Parathyroid adenoma (tissue), 2 donors: ENCODE measurements around the gene MYCBP2.

Experiments
- H2AFZ ChIP-seq: fragments of 300-600 bp; sonication (generic); one replicate; pipeline ENCODE4 v1.7.0; 2017; ENCODE audit warnings: antibody characterized with exemption, mild to moderate bottlenecking
- H3K27ac ChIP-seq: fragments of 300-600 bp; sonication (generic); one replicate; pipeline ENCODE4 v1.7.0; 2017
- H3K27me3 ChIP-seq: fragments of 300-600 bp; sonication (generic); one replicate; pipeline ENCODE4 v1.7.0; 2017; ENCODE audit warnings: low read length; ENCODE audit not compliant: control insufficient read depth, insufficient read depth
- H3K36me3 ChIP-seq: fragments of 300-600 bp; sonication (generic); one replicate; pipeline ENCODE4 v1.7.0; 2017; ENCODE audit warnings: low read length; ENCODE audit not compliant: control insufficient read depth, insufficient read depth
- H3K4me1 ChIP-seq: fragments of 300-600 bp; sonication (generic); one replicate; pipeline ENCODE4 v1.7.0; 2017; ENCODE audit warnings: control low read depth
- H3K4me2 ChIP-seq: fragments of 300-600 bp; sonication (generic); one replicate; pipeline ENCODE4 v1.7.0; 2017; ENCODE audit warnings: low read length
- H3K4me3 ChIP-seq: fragments of 300-600 bp; sonication (generic); one replicate; pipeline ENCODE4 v1.7.0; 2017; ENCODE audit warnings: low read depth, low read length
- H3K79me2 ChIP-seq: fragments of 300-600 bp; sonication (generic); one replicate; pipeline ENCODE4 v1.7.0; 2017; ENCODE audit warnings: control low read depth
- H3K9ac ChIP-seq: fragments of 300-600 bp; sonication (generic); one replicate; pipeline ENCODE4 v1.7.0; 2017; ENCODE audit warnings: mild to moderate bottlenecking
- H3K9me3 ChIP-seq: fragments of 300-600 bp; sonication (generic); one replicate; pipeline ENCODE4 v1.7.0; 2017; ENCODE audit warnings: low read length; ENCODE audit not compliant: control insufficient read depth
- CTCF ChIP-seq: fragments of 300-600 bp; sonication (generic); IDR thresholded peaks from one replicate; pipeline ENCODE4 v1.7.0; 2017; ENCODE audit warnings: antibody characterized with exemption, mild to moderate bottlenecking
- donor health status: primary hyperparathyroidism.

Gene MYCBP2

GRCh38 chr13:77359171-77359570 is 32.3 kb upstream of the MYCBP2 start:
- Histone ChIP-seq H3K27me3 (no peaks in the 10 kb centered on the region), H3K9ac (no peak overlapping the region), H3K4me3 (no peak overlapping the region)

DNA sequence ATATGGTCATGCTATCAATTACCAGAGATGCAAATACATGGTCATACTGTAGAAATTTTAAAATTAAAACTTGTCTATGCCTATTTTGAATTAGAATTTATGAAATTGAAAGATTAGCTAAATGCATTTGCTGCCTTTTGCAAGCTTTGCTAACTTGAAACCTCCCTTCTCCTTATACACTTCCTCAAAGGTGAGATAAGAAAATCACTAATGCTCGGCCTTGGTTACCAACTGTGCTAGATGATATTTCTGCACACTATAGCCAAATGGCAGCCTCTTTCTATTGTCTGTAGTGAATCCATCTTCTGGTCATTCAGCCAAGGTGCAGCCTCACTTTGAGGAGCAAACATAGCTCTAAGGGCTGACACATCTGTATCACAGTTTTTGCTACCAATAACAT is 31.1 kb upstream of the MYCBP2 start:
- no peak overlapping the region for H2AFZ ChIP-seq
- no peak overlapping the region for H3K27ac ChIP-seq
- H3K4me3 ChIP-seq: no peak overlapping the region
- TF ChIP-seq CTCF: no peak
- H3K9ac ChIP-seq: no peak overlapping the region
- H3K4me2 ChIP-seq: no peak overlapping the region
- no peaks in the 10 kb centered on the region for H3K36me3 ChIP-seq
- no peaks in the 10 kb centered on the region for H3K4me1 ChIP-seq
- H3K27me3 ChIP-seq: no peaks in the 10 kb centered on the region
- no peaks in the 10 kb centered on the region for H3K9me3 ChIP-seq
- H3K79me2 ChIP-seq: no peaks in the 10 kb centered on the region

More at GRCh38 chr13:77359171-77359570, 32.3 kb upstream of the MYCBP2 start:
- no peak for TF ChIP-seq CTCF
- Histone ChIP-seq H3K4me2 (no peak overlapping the region), H3K36me3 (no peaks in the 10 kb centered on the region), H3K79me2 (no peaks in the 10 kb centered on the region), H3K9me3 (no peaks in the 10 kb centered on the region), H3K27ac (no peak overlapping the region), H3K4me1 (no peaks in the 10 kb centered on the region), H2AFZ (no peak overlapping the region)

GRCh38 chr13:77356155-77356554 is 29.3 kb upstream of the MYCBP2 start:
- Histone ChIP-seq H3K4me3 (no peak overlapping the region), H3K4me1 (no peaks in the 10 kb centered on the region), H3K27me3 (no peaks in the 10 kb centered on the region), H3K9ac (no peak overlapping the region), H2AFZ (no peak overlapping the region), H3K36me3 (no peaks in the 10 kb centered on the region), H3K4me2 (no peak overlapping the region), H3K79me2 (no peaks in the 10 kb centered on the region), H3K9me3 (no peaks in the 10 kb centered on the region), H3K27ac (no peak overlapping the region)
- TF ChIP-seq CTCF: no peak

- Histone ChIP-seq H3K4me2 (no peak overlapping the region), H3K4me3 (no peak overlapping the region), H3K27me3 (no peaks in the 10 kb centered on the region), H3K9me3 (no peaks in the 10 kb centered on the region), H3K36me3 (no peaks in the 10 kb centered on the region), H3K79me2 (no peaks in the 10 kb centered on the region), H3K9ac (no peak overlapping the region), H3K27ac (no peak overlapping the region), H3K4me1 (no peaks in the 10 kb centered on the region), H2AFZ (no peak overlapping the region)
- TF ChIP-seq CTCF: no peak
Observed at GRCh38 chr13:77353995-77354394, 27.1 kb upstream of the MYCBP2 start.

DNA sequence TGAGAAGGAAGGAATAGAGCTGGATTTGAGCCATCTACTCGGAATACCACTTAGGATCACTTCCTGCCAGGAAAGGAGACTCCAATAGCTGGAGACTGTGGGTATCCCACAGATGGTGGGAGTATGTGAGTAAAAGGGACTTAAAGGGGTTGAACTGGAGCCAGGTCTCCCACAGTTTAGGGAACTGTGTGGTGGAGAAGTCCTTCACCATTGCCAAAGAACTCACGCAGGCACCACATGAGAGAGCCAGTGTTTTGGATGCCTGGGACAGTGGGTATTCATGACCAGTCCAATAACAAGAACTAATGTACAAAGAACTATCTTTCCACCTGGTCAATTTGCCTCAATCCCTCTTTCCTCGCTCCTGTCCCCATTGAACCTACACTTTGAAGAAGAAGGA is 24.4 kb upstream of the MYCBP2 start:
- Histone ChIP-seq H3K27ac (no peak overlapping the region), H3K4me2 (no peak overlapping the region), H3K4me3 (no peak overlapping the region), H3K79me2 (no peaks in the 10 kb centered on the region), H2AFZ (no peak overlapping the region), H3K4me1 (no peaks in the 10 kb centered on the region), H3K27me3 (no peaks in the 10 kb centered on the region), H3K36me3 (no peaks in the 10 kb centered on the region), H3K9ac (no peak overlapping the region), H3K9me3 (no peaks in the 10 kb centered on the region)
- no peak for TF ChIP-seq CTCF
